Measurements from ENCODE around the gene ATP4A. TPM values are rescaled to one million over a fixed set of nuclear protein-coding genes. Genes with fewer than 3 reads are reported as not detected.

Gene ATP4A
- total and polyA plus RNA-seq, 2 donors (not counting 1 experiment from before 2014, with no cell fraction given) = not detected

- H3K27ac ChIP-seq (ENCODE audit: low read length in 2 of 2) = no peak overlapping the region
- Mint-ChIP-seq H3K4me1 (peaks cover 39% of the 10 kb centered on the region), H3K27ac (no peak overlapping the region), H3K4me3 (peak overlapping the region; percentile 29), H3K9me3 (ENCODE audit: insufficient read depth) (no peaks in the 10 kb centered on the region), H3K27me3 (no peaks in the 10 kb centered on the region)
- 99% methylated on average over 14 of the region's 15 CpGs for WGBS (ENCODE audit: insufficient coverage)
- no peaks in the 10 kb centered on the region for H4K20me1 ChIP-seq (ENCODE audit: control insufficient read depth, insufficient read depth, low read length, poor library complexity, severe bottlenecking)
- intact Hi-C loops (cut with micrococcal nuclease) = loop anchor here (2.0 kb wide), 1 partner anchor 105 kb away; the partner anchor contains the start of gene COX6B1
- no peak for TF ChIP-seq EZH2 (IDR thresholded peaks at IDR 0.05; ENCODE audit: borderline replicate concordance, insufficient read depth, low read depth, low read length, poor library complexity, severe bottlenecking)
- TF ChIP-seq, protein P1, sequence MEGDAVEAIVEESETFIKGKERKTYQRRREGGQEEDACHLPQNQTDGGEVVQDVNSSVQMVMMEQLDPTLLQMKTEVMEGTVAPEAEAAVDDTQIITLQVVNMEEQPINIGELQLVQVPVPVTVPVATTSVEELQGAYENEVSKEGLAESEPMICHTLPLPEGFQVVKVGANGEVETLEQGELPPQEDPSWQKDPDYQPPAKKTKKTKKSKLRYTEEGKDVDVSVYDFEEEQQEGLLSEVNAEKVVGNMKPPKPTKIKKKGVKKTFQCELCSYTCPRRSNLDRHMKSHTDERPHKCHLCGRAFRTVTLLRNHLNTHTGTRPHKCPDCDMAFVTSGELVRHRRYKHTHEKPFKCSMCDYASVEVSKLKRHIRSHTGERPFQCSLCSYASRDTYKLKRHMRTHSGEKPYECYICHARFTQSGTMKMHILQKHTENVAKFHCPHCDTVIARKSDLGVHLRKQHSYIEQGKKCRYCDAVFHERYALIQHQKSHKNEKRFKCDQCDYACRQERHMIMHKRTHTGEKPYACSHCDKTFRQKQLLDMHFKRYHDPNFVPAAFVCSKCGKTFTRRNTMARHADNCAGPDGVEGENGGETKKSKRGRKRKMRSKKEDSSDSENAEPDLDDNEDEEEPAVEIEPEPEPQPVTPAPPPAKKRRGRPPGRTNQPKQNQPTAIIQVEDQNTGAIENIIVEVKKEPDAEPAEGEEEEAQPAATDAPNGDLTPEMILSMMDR (IDR thresholded peaks at IDR 0.05) = no peak
- H2AFZ ChIP-seq (ENCODE audit: insufficient read depth, low read depth, low read length, poor library complexity, severe bottlenecking) = no peak overlapping the region
- H3K79me2 ChIP-seq (ENCODE audit: control insufficient read depth, insufficient read depth, low read length) = peaks cover 22% of the 10 kb centered on the region
- peaks cover 0 to 13% of the 10 kb centered on the region in 2 experiments for H3K36me3 ChIP-seq (replicated peaks in 1 of 2; ENCODE audit: control extremely low read depth in 1 of 2, control insufficient read depth in 1 of 2, extremely low read depth in 1 of 2, insufficient read depth in 2 of 2, low read length in 1 of 2)
- no peak overlapping the region for H3K9ac ChIP-seq (ENCODE audit: low read length)
- H3K4me2 ChIP-seq (replicated peaks; ENCODE audit: low read depth, low read length, poor library complexity, severe bottlenecking) = no peak overlapping the region
- POLR2A ChIA-PET = no interaction called here
- H3K4me1 ChIP-seq (ENCODE audit: control insufficient read depth in 2 of 2, insufficient read depth in 2 of 2, low read length in 2 of 2) = peaks cover 16 to 39% of the 10 kb centered on the region in 2 donors
- DNase-seq (no peak), ATAC-seq (ENCODE audit: low read depth) (no peak)
- no peak overlapping the region for H3K4me3 ChIP-seq (ENCODE audit: control extremely low read depth in 1 of 5, extremely low read depth in 1 of 5, insufficient read depth in 1 of 5, low read depth in 2 of 5, low read length in 4 of 5)
- no peaks in the 10 kb centered on the region for H3K9me3 ChIP-seq (ENCODE audit: control extremely low read depth in 1 of 3, control insufficient read depth in 2 of 3, insufficient read depth in 1 of 3, low read length in 2 of 3)
- no peaks in the 10 kb centered on the region for H3K27me3 ChIP-seq (replicated peaks in 1 of 4; ENCODE audit: control extremely low read depth in 1 of 4, control insufficient read depth in 3 of 4, insufficient read depth in 4 of 4, low read length in 3 of 4)
- CTCF ChIA-PET = interaction anchor here (1.5 kb wide), 1 partner anchor 33 kb away, joined by 5 read pairs; no protein-coding TSS in a partner anchor
These were observed 20.0 kb downstream of the ATP4A start for GRCh38 chr19:35543280-35544109.

DNA sequence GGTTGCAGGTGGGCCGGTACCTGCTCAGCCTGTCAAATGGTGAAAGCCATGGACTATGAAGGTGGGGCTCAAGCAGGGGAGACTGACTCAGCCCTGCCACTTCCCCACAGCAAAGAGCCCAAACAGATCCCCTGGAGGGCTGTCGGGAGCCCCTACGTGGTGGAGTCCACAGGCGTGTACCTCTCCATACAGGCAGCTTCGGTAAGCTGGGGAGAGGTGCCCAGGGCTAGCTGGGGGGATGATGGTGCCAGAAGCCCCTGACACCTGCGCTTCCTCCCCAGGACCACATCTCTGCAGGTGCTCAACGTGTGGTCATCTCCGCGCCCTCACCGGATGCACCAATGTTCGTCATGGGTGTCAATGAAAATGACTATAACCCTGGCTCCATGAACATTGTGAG lies 21.2 kb downstream of the ATP4A start:
- Histone ChIP-seq H3K27ac (ENCODE audit: low read length in 2 of 2) (no peak overlapping the region), H3K27me3 (replicated peaks in 1 of 4; ENCODE audit: control extremely low read depth in 1 of 4, control insufficient read depth in 3 of 4, insufficient read depth in 4 of 4, low read length in 3 of 4) (no peaks in the 10 kb centered on the region), H3K4me1 (ENCODE audit: control insufficient read depth in 2 of 2, insufficient read depth in 2 of 2, low read length in 2 of 2) (peaks cover 16 to 38% of the 10 kb centered on the region in 2 donors), H3K79me2 (ENCODE audit: control insufficient read depth, insufficient read depth, low read length) (peaks cover 11% of the 10 kb centered on the region), H3K9ac (ENCODE audit: low read length) (no peak overlapping the region), H3K4me2 (replicated peaks; ENCODE audit: low read depth, low read length, poor library complexity, severe bottlenecking) (no peak overlapping the region), H3K9me3 (ENCODE audit: control extremely low read depth in 1 of 3, control insufficient read depth in 2 of 3, insufficient read depth in 1 of 3, low read length in 2 of 3) (no peaks in the 10 kb centered on the region), H2AFZ (ENCODE audit: insufficient read depth, low read depth, low read length, poor library complexity, severe bottlenecking) (no peak overlapping the region), H3K36me3 (replicated peaks in 1 of 2; ENCODE audit: control extremely low read depth in 1 of 2, control insufficient read depth in 1 of 2, extremely low read depth in 1 of 2, insufficient read depth in 2 of 2, low read length in 1 of 2) (peaks cover 0 to 5% of the 10 kb centered on the region in 2 experiments), H3K4me3 (ENCODE audit: control extremely low read depth in 1 of 5, extremely low read depth in 1 of 5, insufficient read depth in 1 of 5, low read depth in 2 of 5, low read length in 4 of 5) (no peak overlapping the region), H4K20me1 (ENCODE audit: control insufficient read depth, insufficient read depth, low read length, poor library complexity, severe bottlenecking) (no peaks in the 10 kb centered on the region)
- no peaks in the 10 kb centered on the region for H3K9me3 Mint-ChIP-seq (ENCODE audit: insufficient read depth)
- TF ChIP-seq, protein P1 (IDR thresholded peaks at IDR 0.05) = no peak
- TF ChIP-seq EZH2 (IDR thresholded peaks at IDR 0.05; ENCODE audit: borderline replicate concordance, insufficient read depth, low read depth, low read length, poor library complexity, severe bottlenecking) = no peak
- DNase-seq (no peak), ATAC-seq (ENCODE audit: low read depth) (no peak)
- POLR2A ChIA-PET = interaction anchor here (0.6 kb wide), 2 partner anchors 119 to 445 kb away, joined by 4 read pairs; no protein-coding TSS in a partner anchor
- WGBS (ENCODE audit: insufficient coverage) = 95% methylated on average over 9 of the region's 11 CpGs
- no peak overlapping the region for H3K27ac Mint-ChIP-seq
- CTCF ChIA-PET = no interaction called here
- no peak overlapping the region for H3K4me3 Mint-ChIP-seq
- H3K4me1 Mint-ChIP-seq = peaks cover 39% of the 10 kb centered on the region
- intact Hi-C loops (cut with micrococcal nuclease) = no loop called here
- H3K27me3 Mint-ChIP-seq = no peaks in the 10 kb centered on the region

Data from B cell (primary cell).